ENCODE measurements around the gene PLGRKT. TPM values are rescaled to one million over a fixed set of nuclear protein-coding genes. Genes with fewer than 3 reads are reported as not detected.
"Not testable (repeated sequence)": the region's sequence is repeated elsewhere in the genome, so short reads cannot be mapped to it uniquely, and the experiment has no call there.

PLGRKT gene
- polyA plus RNA-seq, 1 donor from 2014 or later: 80.0 TPM

DNA sequence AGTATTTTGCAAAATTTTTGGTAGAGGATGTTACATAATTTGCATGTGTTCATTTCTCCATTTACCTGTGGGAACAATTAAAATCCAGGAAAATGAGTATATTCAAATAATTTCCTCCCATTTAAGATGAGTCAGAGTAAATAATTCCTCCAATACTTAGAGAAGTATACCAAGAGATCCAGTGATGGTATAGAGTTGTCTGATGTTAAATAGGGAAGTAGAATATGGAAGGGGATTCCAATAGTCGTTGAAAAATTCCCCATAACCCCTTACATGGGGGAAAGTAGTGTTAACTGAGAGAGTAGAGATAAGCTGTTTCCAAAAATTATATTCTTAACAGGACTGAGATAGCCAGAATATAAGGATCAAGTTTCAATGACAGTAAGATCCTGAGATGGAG lies 28.3 kb upstream of the PLGRKT start:
- H2AFZ ChIP-seq (ENCODE audit: low read depth, low read length): no peak overlapping the region
- H3K4me3 ChIP-seq (ENCODE audit: low read length): no peak overlapping the region
- no peak overlapping the region for H3K9ac ChIP-seq (ENCODE audit: low read length)
- H3K27ac ChIP-seq (ENCODE audit: low read length): no peak overlapping the region
- no peaks in the 10 kb centered on the region for H4K20me1 ChIP-seq (ENCODE audit: insufficient read depth)
- no peak for TF ChIP-seq RAD21 (conservative IDR thresholded peaks at IDR 0.05)
- TF ChIP-seq EP300 (conservative IDR thresholded peaks at IDR 0.05; ENCODE audit: poor library complexity, severe bottlenecking): no peak
- TF ChIP-seq, protein P1, sequence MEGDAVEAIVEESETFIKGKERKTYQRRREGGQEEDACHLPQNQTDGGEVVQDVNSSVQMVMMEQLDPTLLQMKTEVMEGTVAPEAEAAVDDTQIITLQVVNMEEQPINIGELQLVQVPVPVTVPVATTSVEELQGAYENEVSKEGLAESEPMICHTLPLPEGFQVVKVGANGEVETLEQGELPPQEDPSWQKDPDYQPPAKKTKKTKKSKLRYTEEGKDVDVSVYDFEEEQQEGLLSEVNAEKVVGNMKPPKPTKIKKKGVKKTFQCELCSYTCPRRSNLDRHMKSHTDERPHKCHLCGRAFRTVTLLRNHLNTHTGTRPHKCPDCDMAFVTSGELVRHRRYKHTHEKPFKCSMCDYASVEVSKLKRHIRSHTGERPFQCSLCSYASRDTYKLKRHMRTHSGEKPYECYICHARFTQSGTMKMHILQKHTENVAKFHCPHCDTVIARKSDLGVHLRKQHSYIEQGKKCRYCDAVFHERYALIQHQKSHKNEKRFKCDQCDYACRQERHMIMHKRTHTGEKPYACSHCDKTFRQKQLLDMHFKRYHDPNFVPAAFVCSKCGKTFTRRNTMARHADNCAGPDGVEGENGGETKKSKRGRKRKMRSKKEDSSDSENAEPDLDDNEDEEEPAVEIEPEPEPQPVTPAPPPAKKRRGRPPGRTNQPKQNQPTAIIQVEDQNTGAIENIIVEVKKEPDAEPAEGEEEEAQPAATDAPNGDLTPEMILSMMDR (IDR thresholded peaks at IDR 0.05; ENCODE audit: poor library complexity, severe bottlenecking): no peak
- TF ChIP-seq MXI1 (conservative IDR thresholded peaks at IDR 0.05; ENCODE audit: poor library complexity, severe bottlenecking): no peak
- TF ChIP-seq EZH2 (IDR thresholded peaks at IDR 0.05; ENCODE audit: borderline replicate concordance, insufficient read depth, low read length, poor library complexity, severe bottlenecking): no peak
- TF ChIP-seq, protein P2, sequence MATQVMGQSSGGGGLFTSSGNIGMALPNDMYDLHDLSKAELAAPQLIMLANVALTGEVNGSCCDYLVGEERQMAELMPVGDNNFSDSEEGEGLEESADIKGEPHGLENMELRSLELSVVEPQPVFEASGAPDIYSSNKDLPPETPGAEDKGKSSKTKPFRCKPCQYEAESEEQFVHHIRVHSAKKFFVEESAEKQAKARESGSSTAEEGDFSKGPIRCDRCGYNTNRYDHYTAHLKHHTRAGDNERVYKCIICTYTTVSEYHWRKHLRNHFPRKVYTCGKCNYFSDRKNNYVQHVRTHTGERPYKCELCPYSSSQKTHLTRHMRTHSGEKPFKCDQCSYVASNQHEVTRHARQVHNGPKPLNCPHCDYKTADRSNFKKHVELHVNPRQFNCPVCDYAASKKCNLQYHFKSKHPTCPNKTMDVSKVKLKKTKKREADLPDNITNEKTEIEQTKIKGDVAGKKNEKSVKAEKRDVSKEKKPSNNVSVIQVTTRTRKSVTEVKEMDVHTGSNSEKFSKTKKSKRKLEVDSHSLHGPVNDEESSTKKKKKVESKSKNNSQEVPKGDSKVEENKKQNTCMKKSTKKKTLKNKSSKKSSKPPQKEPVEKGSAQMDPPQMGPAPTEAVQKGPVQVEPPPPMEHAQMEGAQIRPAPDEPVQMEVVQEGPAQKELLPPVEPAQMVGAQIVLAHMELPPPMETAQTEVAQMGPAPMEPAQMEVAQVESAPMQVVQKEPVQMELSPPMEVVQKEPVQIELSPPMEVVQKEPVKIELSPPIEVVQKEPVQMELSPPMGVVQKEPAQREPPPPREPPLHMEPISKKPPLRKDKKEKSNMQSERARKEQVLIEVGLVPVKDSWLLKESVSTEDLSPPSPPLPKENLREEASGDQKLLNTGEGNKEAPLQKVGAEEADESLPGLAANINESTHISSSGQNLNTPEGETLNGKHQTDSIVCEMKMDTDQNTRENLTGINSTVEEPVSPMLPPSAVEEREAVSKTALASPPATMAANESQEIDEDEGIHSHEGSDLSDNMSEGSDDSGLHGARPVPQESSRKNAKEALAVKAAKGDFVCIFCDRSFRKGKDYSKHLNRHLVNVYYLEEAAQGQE (IDR thresholded peaks at IDR 0.05; ENCODE audit: borderline replicate concordance): no peak
- TF ChIP-seq POLR2AphosphoS5 (IDR thresholded peaks at IDR 0.05): no peak
- TF ChIP-seq SMC3 (conservative IDR thresholded peaks at IDR 0.05; ENCODE audit: poor library complexity): no peak
- TF ChIP-seq TAF1 (IDR thresholded peaks at IDR 0.05; ENCODE audit: low read depth): no peak
- no peaks in the 10 kb centered on the region for H3K27me3 ChIP-seq (ENCODE audit: insufficient read depth, low read depth, low read length)
- H3F3A ChIP-seq (ENCODE audit: insufficient read depth, low read length, poor library complexity, severe bottlenecking): no peaks in the 10 kb centered on the region
- no peaks in the 10 kb centered on the region for H3K9me2 ChIP-seq (ENCODE audit: insufficient read depth, low read length)
- no peak overlapping the region for H3K4me2 ChIP-seq (ENCODE audit: low read length)
- no peaks in the 10 kb centered on the region for H3K36me3 ChIP-seq (ENCODE audit: insufficient read depth, low read length)
- H3K9me3 ChIP-seq (ENCODE audit: low read length): no peaks in the 10 kb centered on the region
- H3K79me2 ChIP-seq (replicated peaks; ENCODE audit: insufficient read depth, low read length): no peaks in the 10 kb centered on the region

DNA sequence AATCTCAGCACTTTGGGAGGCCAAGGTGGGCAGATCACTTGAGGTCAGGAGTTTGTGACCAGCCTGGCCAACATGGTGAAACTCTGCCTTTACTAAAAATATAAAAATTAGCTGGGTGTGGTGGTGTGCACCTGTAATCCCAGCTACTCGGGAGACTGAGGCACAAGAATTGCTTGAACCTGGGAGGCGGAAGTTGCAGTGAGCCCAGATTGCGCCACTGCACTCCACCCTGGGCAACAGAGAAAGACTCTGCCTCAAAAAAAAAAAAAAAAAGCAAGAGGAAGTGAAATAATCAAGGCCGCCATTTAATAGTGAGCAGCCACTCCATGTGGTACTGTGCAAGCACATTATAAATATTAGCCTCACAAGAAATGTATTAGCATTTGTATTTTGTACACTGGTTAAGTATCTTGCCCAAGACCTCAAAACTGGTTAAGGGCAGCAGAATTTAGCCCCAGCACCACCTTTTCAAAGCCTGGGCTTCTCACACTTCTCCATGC lies 27.2 kb upstream of the PLGRKT start:
- not testable (repeated sequence) for H3K4me3 ChIP-seq (ENCODE audit: low read length); H2AFZ ChIP-seq (ENCODE audit: low read depth, low read length); H3F3A ChIP-seq (ENCODE audit: insufficient read depth, low read length, poor library complexity, severe bottlenecking); H3K9ac ChIP-seq (ENCODE audit: low read length); H3K4me2 ChIP-seq (ENCODE audit: low read length); H3K9me3 ChIP-seq (ENCODE audit: low read length); H4K20me1 ChIP-seq (ENCODE audit: insufficient read depth); H3K36me3 ChIP-seq (ENCODE audit: insufficient read depth, low read length); H3K79me2 ChIP-seq (replicated peaks; ENCODE audit: insufficient read depth, low read length); H3K27ac ChIP-seq (ENCODE audit: low read length); H3K9me2 ChIP-seq (ENCODE audit: insufficient read depth, low read length); H3K27me3 ChIP-seq (ENCODE audit: insufficient read depth, low read depth, low read length)

DNA sequence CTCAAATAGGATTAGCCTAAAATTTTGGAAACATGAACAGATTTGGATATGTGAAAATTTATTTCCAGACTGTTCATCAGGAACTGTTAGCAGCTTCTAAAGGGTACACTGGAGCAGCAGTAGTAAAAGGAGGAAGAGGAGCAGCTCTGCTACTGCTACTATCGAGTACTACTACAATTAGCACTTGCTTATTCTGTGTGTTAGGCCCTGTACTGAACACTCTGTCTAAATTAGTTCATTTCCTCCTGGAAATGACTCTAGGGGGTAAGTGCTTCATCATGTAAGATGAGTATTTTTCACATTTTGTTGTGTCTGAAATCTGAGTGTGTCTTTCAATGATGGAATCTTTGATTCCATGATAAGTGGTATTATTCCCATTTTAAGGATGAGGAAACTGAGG lies 22.4 kb upstream of the PLGRKT start:
- Histone ChIP-seq H3F3A (ENCODE audit: insufficient read depth, low read length, poor library complexity, severe bottlenecking) (no peaks in the 10 kb centered on the region), H3K4me3 (ENCODE audit: low read length) (no peak overlapping the region), H4K20me1 (ENCODE audit: insufficient read depth) (no peaks in the 10 kb centered on the region), H3K9ac (ENCODE audit: low read length) (no peak overlapping the region), H2AFZ (ENCODE audit: low read depth, low read length) (no peak overlapping the region), H3K79me2 (replicated peaks; ENCODE audit: insufficient read depth, low read length) (no peaks in the 10 kb centered on the region), H3K9me2 (ENCODE audit: insufficient read depth, low read length) (no peaks in the 10 kb centered on the region), H3K36me3 (ENCODE audit: insufficient read depth, low read length) (no peaks in the 10 kb centered on the region), H3K27ac (ENCODE audit: low read length) (no peak overlapping the region), H3K4me2 (ENCODE audit: low read length) (no peak overlapping the region), H3K27me3 (ENCODE audit: insufficient read depth, low read depth, low read length) (no peaks in the 10 kb centered on the region), H3K9me3 (ENCODE audit: low read length) (no peaks in the 10 kb centered on the region)
- TF ChIP-seq, protein P1 (IDR thresholded peaks at IDR 0.05; ENCODE audit: poor library complexity, severe bottlenecking): no peak
- TF ChIP-seq TAF1 (IDR thresholded peaks at IDR 0.05; ENCODE audit: low read depth): no peak
- TF ChIP-seq EP300 (conservative IDR thresholded peaks at IDR 0.05; ENCODE audit: poor library complexity, severe bottlenecking): no peak
- no peak for TF ChIP-seq MXI1 (conservative IDR thresholded peaks at IDR 0.05; ENCODE audit: poor library complexity, severe bottlenecking)
- no peak for TF ChIP-seq EZH2 (IDR thresholded peaks at IDR 0.05; ENCODE audit: borderline replicate concordance, insufficient read depth, low read length, poor library complexity, severe bottlenecking)
- TF ChIP-seq, protein P2 (IDR thresholded peaks at IDR 0.05; ENCODE audit: borderline replicate concordance): no peak
